Measurements from ENCODE around the gene SEPHS1. TPM values are rescaled to one million over a fixed set of nuclear protein-coding genes. Genes with fewer than 3 reads are reported as not detected.

The SEPHS1 gene
- polyA plus RNA-seq, 1 of the 3 experiments (the other 2 are of a cell fraction): 64.8 TPM

DNA sequence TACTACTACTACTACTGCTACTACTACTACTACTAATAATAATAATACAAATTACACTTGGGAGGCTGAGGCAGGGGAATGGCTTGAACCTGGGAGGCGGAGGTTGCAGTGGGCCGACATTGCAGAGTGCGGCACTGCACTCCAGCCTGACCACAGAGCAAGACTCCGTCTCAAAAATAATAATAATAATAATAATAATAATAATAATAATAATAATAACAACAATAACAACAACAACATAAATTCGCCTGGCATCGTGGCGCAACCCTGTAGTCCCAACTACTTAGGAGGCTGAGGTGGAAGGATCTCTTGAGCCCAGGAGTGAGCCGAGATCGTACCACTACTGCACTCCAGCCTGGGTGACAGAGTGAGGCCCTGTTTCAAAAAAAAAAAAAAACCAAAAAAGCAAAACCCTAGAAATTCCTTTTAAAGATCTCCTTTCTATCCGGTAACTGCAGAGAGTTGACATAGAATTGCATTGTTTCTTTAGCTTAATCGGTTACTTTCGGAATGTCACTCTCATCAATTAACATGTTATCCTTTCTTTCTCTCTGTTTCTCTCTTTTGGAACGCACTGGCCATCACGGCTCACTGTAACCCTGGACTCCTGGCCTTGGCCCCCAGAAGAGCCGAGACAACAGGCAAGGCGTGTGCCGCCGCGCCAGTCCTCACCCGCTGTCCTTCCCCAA is 49.2 kb downstream of the SEPHS1 start:
- Histone ChIP-seq H3K79me2 (ENCODE audit: insufficient read depth) (peaks cover 18% of the 10 kb centered on the region), H4K20me1 (ENCODE audit: insufficient read depth) (no peaks in the 10 kb centered on the region), H2AFZ (ENCODE audit: low read depth) (peak overlapping the region; percentile 84), H3K9me3 (no peaks in the 10 kb centered on the region), H3F3A (replicated peaks; ENCODE audit: insufficient read depth) (peaks cover 10% of the 10 kb centered on the region), H3K9ac (peak overlapping the region; percentile 86), H3K27me3 (ENCODE audit: insufficient read depth) (no peaks in the 10 kb centered on the region), H3K36me3 (replicated peaks in 1 of 2; ENCODE audit: control insufficient read depth in 1 of 2, insufficient read depth in 2 of 2, low read length in 1 of 2) (peaks cover 0 to 3% of the 10 kb centered on the region in 2 experiments), H3K9me2 (no peaks in the 10 kb centered on the region), H3K4me2 (peak overlapping the region; percentile 87), H3K27ac (ENCODE audit: low read depth in 2 of 2, low read length in 1 of 2) (peak overlapping the region; percentile 72 to 82), H3K4me3 (ENCODE audit: low read depth in 2 of 2, low read length in 1 of 2) (peak overlapping the region; percentile 58 to 82), H3K4me1 (ENCODE audit: control insufficient read depth in 1 of 2, insufficient read depth in 2 of 2, low read depth in 1 of 2, low read length in 1 of 2) (peaks cover 6 to 7% of the 10 kb centered on the region in 2 experiments; a peak in 3 of 4 replicates)
- DNase-seq: no peak
- CTCF ChIA-PET: interaction anchor here (0.8 to 8.9 kb wide), 4 partner anchors 12 to 137 kb away, joined by 3 to 106 read pairs (median 32); partner anchors contain the start of gene MCM10
- WGBS (ENCODE audit: low lambda C conversion rate): 61% methylated on average over 20 of the region's 20 CpGs
- POLR2A ChIA-PET: interaction anchor here (0.5 to 1.6 kb wide), 4 partner anchors 51 to 137 kb away, joined by 3 to 7 read pairs (median 4); partner anchors contain the start of gene MCM10
- TF ChIP-seq NFIC (IDR thresholded peaks at IDR 0.05; ENCODE audit: borderline replicate concordance) (no peak), SMC3 (IDR thresholded peaks at IDR 0.05; ENCODE audit: low read depth, low read length) (no peak), MEF2A (IDR thresholded peaks at IDR 0.05; ENCODE audit: borderline replicate concordance, low read depth) (no peak), GABPA (IDR thresholded peaks at IDR 0.05; ENCODE audit: low read depth) (no peak), TEAD4 (IDR thresholded peaks at IDR 0.05; ENCODE audit: borderline replicate concordance, insufficient read depth) (no peak), MXI1 (IDR thresholded peaks at IDR 0.05; ENCODE audit: low read depth, low read length) (no peak), GATA2 (CRISPR knock-in tag; IDR thresholded peaks at IDR 0.05) (no peak), TAF1 (IDR thresholded peaks at IDR 0.05; ENCODE audit: borderline replicate concordance, low read depth, low read length) (no peak), RXRA (IDR thresholded peaks at IDR 0.05; ENCODE audit: borderline replicate concordance, low read depth) (no peak), POLR2AphosphoS5 (IDR thresholded peaks at IDR 0.05; ENCODE audit: low read depth, low read length) (no peak), EP300 (IDR thresholded peaks at IDR 0.05; ENCODE audit: borderline replicate concordance in 1 of 2, low read depth in 1 of 2, low read length in 1 of 2) (no peak), ELF1 (IDR thresholded peaks at IDR 0.05) (no peak), YY1 (IDR thresholded peaks at IDR 0.05; ENCODE audit: low read depth) (no peak), RAD21 (IDR thresholded peaks at IDR 0.05; ENCODE audit: low read length) (no peak)
- TF ChIP-seq, protein P1, sequence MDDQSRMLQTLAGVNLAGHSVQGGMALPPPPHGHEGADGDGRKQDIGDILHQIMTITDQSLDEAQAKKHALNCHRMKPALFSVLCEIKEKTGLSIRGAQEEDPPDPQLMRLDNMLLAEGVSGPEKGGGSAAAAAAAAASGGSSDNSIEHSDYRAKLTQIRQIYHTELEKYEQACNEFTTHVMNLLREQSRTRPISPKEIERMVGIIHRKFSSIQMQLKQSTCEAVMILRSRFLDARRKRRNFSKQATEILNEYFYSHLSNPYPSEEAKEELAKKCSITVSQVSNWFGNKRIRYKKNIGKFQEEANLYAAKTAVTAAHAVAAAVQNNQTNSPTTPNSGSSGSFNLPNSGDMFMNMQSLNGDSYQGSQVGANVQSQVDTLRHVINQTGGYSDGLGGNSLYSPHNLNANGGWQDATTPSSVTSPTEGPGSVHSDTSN (IDR thresholded peaks at IDR 0.05): no peak
- TF ChIP-seq, protein P2, sequence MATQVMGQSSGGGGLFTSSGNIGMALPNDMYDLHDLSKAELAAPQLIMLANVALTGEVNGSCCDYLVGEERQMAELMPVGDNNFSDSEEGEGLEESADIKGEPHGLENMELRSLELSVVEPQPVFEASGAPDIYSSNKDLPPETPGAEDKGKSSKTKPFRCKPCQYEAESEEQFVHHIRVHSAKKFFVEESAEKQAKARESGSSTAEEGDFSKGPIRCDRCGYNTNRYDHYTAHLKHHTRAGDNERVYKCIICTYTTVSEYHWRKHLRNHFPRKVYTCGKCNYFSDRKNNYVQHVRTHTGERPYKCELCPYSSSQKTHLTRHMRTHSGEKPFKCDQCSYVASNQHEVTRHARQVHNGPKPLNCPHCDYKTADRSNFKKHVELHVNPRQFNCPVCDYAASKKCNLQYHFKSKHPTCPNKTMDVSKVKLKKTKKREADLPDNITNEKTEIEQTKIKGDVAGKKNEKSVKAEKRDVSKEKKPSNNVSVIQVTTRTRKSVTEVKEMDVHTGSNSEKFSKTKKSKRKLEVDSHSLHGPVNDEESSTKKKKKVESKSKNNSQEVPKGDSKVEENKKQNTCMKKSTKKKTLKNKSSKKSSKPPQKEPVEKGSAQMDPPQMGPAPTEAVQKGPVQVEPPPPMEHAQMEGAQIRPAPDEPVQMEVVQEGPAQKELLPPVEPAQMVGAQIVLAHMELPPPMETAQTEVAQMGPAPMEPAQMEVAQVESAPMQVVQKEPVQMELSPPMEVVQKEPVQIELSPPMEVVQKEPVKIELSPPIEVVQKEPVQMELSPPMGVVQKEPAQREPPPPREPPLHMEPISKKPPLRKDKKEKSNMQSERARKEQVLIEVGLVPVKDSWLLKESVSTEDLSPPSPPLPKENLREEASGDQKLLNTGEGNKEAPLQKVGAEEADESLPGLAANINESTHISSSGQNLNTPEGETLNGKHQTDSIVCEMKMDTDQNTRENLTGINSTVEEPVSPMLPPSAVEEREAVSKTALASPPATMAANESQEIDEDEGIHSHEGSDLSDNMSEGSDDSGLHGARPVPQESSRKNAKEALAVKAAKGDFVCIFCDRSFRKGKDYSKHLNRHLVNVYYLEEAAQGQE (IDR thresholded peaks at IDR 0.05; ENCODE audit: low read depth, low read length): no peak
- TF ChIP-seq, protein P3, sequence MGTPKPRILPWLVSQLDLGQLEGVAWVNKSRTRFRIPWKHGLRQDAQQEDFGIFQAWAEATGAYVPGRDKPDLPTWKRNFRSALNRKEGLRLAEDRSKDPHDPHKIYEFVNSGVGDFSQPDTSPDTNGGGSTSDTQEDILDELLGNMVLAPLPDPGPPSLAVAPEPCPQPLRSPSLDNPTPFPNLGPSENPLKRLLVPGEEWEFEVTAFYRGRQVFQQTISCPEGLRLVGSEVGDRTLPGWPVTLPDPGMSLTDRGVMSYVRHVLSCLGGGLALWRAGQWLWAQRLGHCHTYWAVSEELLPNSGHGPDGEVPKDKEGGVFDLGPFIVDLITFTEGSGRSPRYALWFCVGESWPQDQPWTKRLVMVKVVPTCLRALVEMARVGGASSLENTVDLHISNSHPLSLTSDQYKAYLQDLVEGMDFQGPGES (IDR thresholded peaks at IDR 0.05; ENCODE audit: low read depth, low read length): no peak
- TF ChIP-seq, protein P4, sequence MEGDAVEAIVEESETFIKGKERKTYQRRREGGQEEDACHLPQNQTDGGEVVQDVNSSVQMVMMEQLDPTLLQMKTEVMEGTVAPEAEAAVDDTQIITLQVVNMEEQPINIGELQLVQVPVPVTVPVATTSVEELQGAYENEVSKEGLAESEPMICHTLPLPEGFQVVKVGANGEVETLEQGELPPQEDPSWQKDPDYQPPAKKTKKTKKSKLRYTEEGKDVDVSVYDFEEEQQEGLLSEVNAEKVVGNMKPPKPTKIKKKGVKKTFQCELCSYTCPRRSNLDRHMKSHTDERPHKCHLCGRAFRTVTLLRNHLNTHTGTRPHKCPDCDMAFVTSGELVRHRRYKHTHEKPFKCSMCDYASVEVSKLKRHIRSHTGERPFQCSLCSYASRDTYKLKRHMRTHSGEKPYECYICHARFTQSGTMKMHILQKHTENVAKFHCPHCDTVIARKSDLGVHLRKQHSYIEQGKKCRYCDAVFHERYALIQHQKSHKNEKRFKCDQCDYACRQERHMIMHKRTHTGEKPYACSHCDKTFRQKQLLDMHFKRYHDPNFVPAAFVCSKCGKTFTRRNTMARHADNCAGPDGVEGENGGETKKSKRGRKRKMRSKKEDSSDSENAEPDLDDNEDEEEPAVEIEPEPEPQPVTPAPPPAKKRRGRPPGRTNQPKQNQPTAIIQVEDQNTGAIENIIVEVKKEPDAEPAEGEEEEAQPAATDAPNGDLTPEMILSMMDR (IDR thresholded peaks at IDR 0.05): no peak

All from SK-N-SH (cell line).